ENCODE data around the gene CTXN1. TPM values are rescaled to one million over a fixed set of nuclear protein-coding genes. Genes with fewer than 3 reads are reported as not detected.

The CTXN1 gene
- total and polyA plus RNA-seq, 2 donors (not counting 1 experiment from before 2014, with no cell fraction given), result 0.66 to 0.85 TPM

- TF ChIP-seq EZH2 (IDR thresholded peaks at IDR 0.05; ENCODE audit: low read length, missing control alignments), result no peak
- no peak for TF ChIP-seq CTCF (conservative IDR thresholded peaks at IDR 0.05 in 1 of 2, IDR thresholded peaks at IDR 0.05 in 1 of 2; ENCODE audit: low read depth in 1 of 2, low read length in 2 of 2)
- Histone ChIP-seq H3K27ac (ENCODE audit: insufficient read depth, low read length) (no peak overlapping the region), H3K79me2 (ENCODE audit: control insufficient read depth, insufficient read depth, low read length) (peaks cover 3% of the 10 kb centered on the region), H4K20me1 (ENCODE audit: control insufficient read depth, extremely low read depth, insufficient read depth, low read length) (no peaks in the 10 kb centered on the region), H3K27me3 (ENCODE audit: control insufficient read depth, insufficient read depth, low read length) (no peaks in the 10 kb centered on the region), H3K4me2 (ENCODE audit: extremely low read depth, insufficient read depth, low read length) (no peak overlapping the region), H3K4me3 (replicated peaks in 1 of 4; ENCODE audit: control extremely low read depth in 1 of 4, insufficient read depth in 1 of 4, low read depth in 3 of 4, low read length in 4 of 4) (no peak overlapping the region), H3K9ac (ENCODE audit: insufficient read depth, low read length) (no peak overlapping the region), H2AFZ (ENCODE audit: low read length) (no peak overlapping the region), H3K4me1 (ENCODE audit: control insufficient read depth, extremely low read depth, insufficient read depth, low read length) (peaks cover 30% of the 10 kb centered on the region), H3K36me3 (ENCODE audit: control insufficient read depth, insufficient read depth, low read length) (peaks cover 12% of the 10 kb centered on the region), H3K9me3 (ENCODE audit: control insufficient read depth, insufficient read depth, low read depth, low read length) (no peaks in the 10 kb centered on the region)
- no peak for DNase-seq (ENCODE audit: low read depth in 2 of 2)
These were observed 1.7 kb downstream of the CTXN1 start for GRCh38 chr19:7924241-7924640.

- H3K27ac ChIP-seq (ENCODE audit: insufficient read depth, low read length), result no peak overlapping the region
- H3K36me3 ChIP-seq (ENCODE audit: control insufficient read depth, insufficient read depth, low read length), result peaks cover 12% of the 10 kb centered on the region
- DNase-seq (ENCODE audit: low read depth in 2 of 2), result no peak
- H3K4me2 ChIP-seq (ENCODE audit: extremely low read depth, insufficient read depth, low read length), result no peak overlapping the region
- H3K9ac ChIP-seq (ENCODE audit: insufficient read depth, low read length), result no peak overlapping the region
- H3K79me2 ChIP-seq (ENCODE audit: control insufficient read depth, insufficient read depth, low read length), result peaks cover 3% of the 10 kb centered on the region
- H4K20me1 ChIP-seq (ENCODE audit: control insufficient read depth, extremely low read depth, insufficient read depth, low read length), result no peaks in the 10 kb centered on the region
- no peaks in the 10 kb centered on the region for H3K9me3 ChIP-seq (ENCODE audit: control insufficient read depth, insufficient read depth, low read depth, low read length)
- H3K4me3 ChIP-seq (replicated peaks in 1 of 4; ENCODE audit: control extremely low read depth in 1 of 4, insufficient read depth in 1 of 4, low read depth in 3 of 4, low read length in 4 of 4), result no peak overlapping the region
- no peak overlapping the region for H2AFZ ChIP-seq (ENCODE audit: low read length)
- H3K27me3 ChIP-seq (ENCODE audit: control insufficient read depth, insufficient read depth, low read length), result no peaks in the 10 kb centered on the region
- peaks cover 27% of the 10 kb centered on the region for H3K4me1 ChIP-seq (ENCODE audit: control insufficient read depth, extremely low read depth, insufficient read depth, low read length)
- no peak for TF ChIP-seq EZH2 (IDR thresholded peaks at IDR 0.05; ENCODE audit: low read length, missing control alignments)
- TF ChIP-seq CTCF (conservative IDR thresholded peaks at IDR 0.05 in 1 of 2, IDR thresholded peaks at IDR 0.05 in 1 of 2; ENCODE audit: low read depth in 1 of 2, low read length in 2 of 2), result no peak
These were observed 2.4 kb downstream of the CTXN1 start for GRCh38 chr19:7923295-7924191.

GRCh38 chr19:7922836-7923195 is 3.1 kb downstream of the CTXN1 start:
- H3K4me3 ChIP-seq (replicated peaks in 1 of 4; ENCODE audit: control extremely low read depth in 1 of 4, insufficient read depth in 1 of 4, low read depth in 3 of 4, low read length in 4 of 4), result no peak overlapping the region
- no peaks in the 10 kb centered on the region for H3K9me3 ChIP-seq (ENCODE audit: control insufficient read depth, insufficient read depth, low read depth, low read length)
- H4K20me1 ChIP-seq (ENCODE audit: control insufficient read depth, extremely low read depth, insufficient read depth, low read length), result no peaks in the 10 kb centered on the region
- no peak overlapping the region for H3K4me2 ChIP-seq (ENCODE audit: extremely low read depth, insufficient read depth, low read length)
- no peak for TF ChIP-seq CTCF (conservative IDR thresholded peaks at IDR 0.05 in 1 of 2, IDR thresholded peaks at IDR 0.05 in 1 of 2; ENCODE audit: low read depth in 1 of 2, low read length in 2 of 2)
- no peak for TF ChIP-seq EZH2 (IDR thresholded peaks at IDR 0.05; ENCODE audit: low read length, missing control alignments)
- peaks cover 3% of the 10 kb centered on the region for H3K79me2 ChIP-seq (ENCODE audit: control insufficient read depth, insufficient read depth, low read length)
- H3K27me3 ChIP-seq (ENCODE audit: control insufficient read depth, insufficient read depth, low read length), result no peaks in the 10 kb centered on the region
- peaks cover 20% of the 10 kb centered on the region for H3K4me1 ChIP-seq (ENCODE audit: control insufficient read depth, extremely low read depth, insufficient read depth, low read length)
- no peak overlapping the region for H3K9ac ChIP-seq (ENCODE audit: insufficient read depth, low read length)
- H3K27ac ChIP-seq (ENCODE audit: insufficient read depth, low read length), result no peak overlapping the region
- DNase-seq (ENCODE audit: low read depth in 2 of 2), result no peak
- H2AFZ ChIP-seq (ENCODE audit: low read length), result no peak overlapping the region
- H3K36me3 ChIP-seq (ENCODE audit: control insufficient read depth, insufficient read depth, low read length), result peaks cover 11% of the 10 kb centered on the region
